DMS114 treated with DMSO at 0.1 percent for 48 hours (cell line): Measurements from ENCODE around the gene PTPN20.
"Not testable (repeated sequence)": the region's sequence is repeated elsewhere in the genome, so short reads cannot be mapped to it uniquely, and the experiment has no call there.

ENCODE experiments used
- DNase-seq: peaks from one replicate; lab custom pipeline; 2025; ENCODE audit not compliant: unreplicated experiment; lab: John Stamatoyannopoulos, UW

Gene PTPN20

GRCh38 chr10:46948687-46949518, 37.7 kb downstream of the PTPN20 start:
- not testable (repeated sequence) for DNase-seq

- DNase-seq = not testable (repeated sequence)
These were observed 41.3 kb downstream of the PTPN20 start for GRCh38 chr10:46952540-46952939.

- DNase-seq = not testable (repeated sequence)
These were observed 49.5 kb downstream of the PTPN20 start for GRCh38 chr10:46960742-46961141.

GRCh38 chr10:46963356-46963755, 52.1 kb downstream of the PTPN20 start:
- not testable (repeated sequence) for DNase-seq

GRCh38 chr10:46967013-46967412, 55.8 kb downstream of the PTPN20 start:
- DNase-seq = not testable (repeated sequence)

GRCh38 chr10:46980223-46980622, 69.0 kb downstream of the PTPN20 start:
- not testable (repeated sequence) for DNase-seq

- not testable (repeated sequence) for DNase-seq
These were observed 76.2 kb downstream of the PTPN20 start for GRCh38 chr10:46987233-46987924.

- DNase-seq = peak; percentile 65
These were observed 81.8 kb downstream of the PTPN20 start for GRCh38 chr10:46992803-46993561.

GRCh38 chr10:46995234-46995633, 84.0 kb downstream of the PTPN20 start:
- peak; percentile 3 for DNase-seq

GRCh38 chr10:46998192-46998591, 87.0 kb downstream of the PTPN20 start:
- DNase-seq = no peak

- no peak for DNase-seq
These were observed 87.4 kb downstream of the PTPN20 start for GRCh38 chr10:46998595-46998994.

GRCh38 chr10:46999217-46999616, 88.0 kb downstream of the PTPN20 start:
- DNase-seq = no peak

GRCh38 chr10:47008769-47009168, 97.5 kb downstream of the PTPN20 start:
- DNase-seq = no peak

GRCh38 chr10:47009215-47009838, 98.1 kb downstream of the PTPN20 start:
- no peak for DNase-seq

GRCh38 chr10:47010036-47010435, 98.8 kb downstream of the PTPN20 start:
- no peak for DNase-seq

- DNase-seq = no peak
These were observed 101.0 kb downstream of the PTPN20 start for GRCh38 chr10:47012214-47012613.

- no peak for DNase-seq
These were observed 102.4 kb downstream of the PTPN20 start for GRCh38 chr10:47013507-47014154.

- DNase-seq = no peak
These were observed 104.2 kb downstream of the PTPN20 start for GRCh38 chr10:47015404-47015803.

GRCh38 chr10:47016564-47016963, 105.3 kb downstream of the PTPN20 start:
- no peak for DNase-seq

GRCh38 chr10:47018026-47018735, 107.0 kb downstream of the PTPN20 start:
- no peak for DNase-seq
